H1 (cell line): ENCODE data around the gene LANCL3.

Source experiments
- CTCF ChIP-seq, 3 experiments: IDR thresholded peaks; 1 replicate in 2 of 3; 2 replicates in 1 of 3; pipeline versions ENCODE4 v1.5.1 to v1.6.1; 2011; ENCODE audit warnings: low read length in 3 of 3, mild to moderate bottlenecking in 3 of 3, inconsistent platforms in 2 of 3, low read depth in 1 of 3, moderate library complexity in 1 of 3; ENCODE audit not compliant: insufficient read depth in 1 of 3; ENCODE audit errors: control extremely low read depth in 1 of 3
- EP300 ChIP-seq, 2 experiments: IDR thresholded peaks; 1 replicate in 1 of 2; 2 replicates in 1 of 2; pipeline ENCODE4 v1.6.1; 2011 to 2012; ENCODE audit warnings: low read depth in 2 of 2, low read length in 2 of 2, mild to moderate bottlenecking in 2 of 2, borderline replicate concordance in 1 of 2, inconsistent platforms in 1 of 2, moderate library complexity in 1 of 2
- FOSL1 ChIP-seq: IDR thresholded peaks from 2 replicates; pipeline ENCODE4 v1.6.1; 2011; ENCODE audit warnings: mild to moderate bottlenecking, low read depth, low read length, moderate library complexity; ENCODE audit not compliant: insufficient read depth
- KDM5A ChIP-seq: fragments of 200-600 bp; IDR thresholded peaks from 2 replicates; pipeline ENCODE4 v1.7.1; 2012; ENCODE audit warnings: mild to moderate bottlenecking, low read length, inconsistent platforms, mixed read lengths
- MAFK ChIP-seq: IDR thresholded peaks from 2 replicates; pipeline ENCODE4 v1.6.1; 2012; ENCODE audit warnings: low read depth, mild to moderate bottlenecking, improper control_type of control experiment, low read length
- PHF8 ChIP-seq: fragments of 200-600 bp; sonication (generic); conservative IDR thresholded peaks from 2 replicates; pipeline ENCODE4 v1.7.1; 2012; ENCODE audit warnings: low read depth, mild to moderate bottlenecking, inconsistent platforms, low read length, moderate library complexity
- SP1 ChIP-seq: IDR thresholded peaks from 2 replicates; pipeline ENCODE4 v1.6.1; 2011; ENCODE audit warnings: low read depth, low read length
- SRF ChIP-seq: IDR thresholded peaks from 2 replicates; pipeline ENCODE4 v1.6.1; 2011; ENCODE audit warnings: mild to moderate bottlenecking, low read depth, low read length, moderate library complexity
- SUZ12 ChIP-seq: fragments of 200-600 bp; sonication (generic); IDR thresholded peaks from 2 replicates; pipeline ENCODE4 v1.6.1; 2012; ENCODE audit warnings: mild to moderate bottlenecking, inconsistent platforms, low read length, moderate library complexity, mixed read lengths
- TAF1 ChIP-seq: IDR thresholded peaks from 2 replicates; pipeline ENCODE4 v1.6.1; 2011; ENCODE audit warnings: mild to moderate bottlenecking, low read depth, low read length
- TEAD4 ChIP-seq: IDR thresholded peaks from 2 replicates; pipeline ENCODE4 v1.6.1; 2012; ENCODE audit warnings: low read depth, low read length, inconsistent platforms, mixed read lengths

GRCh38 chrX:37662181-37662580 is 90.7 kb downstream of the LANCL3 start:
- TF ChIP-seq TAF1 (no peak), SRF (no peak), EP300 (IDR thresholded peaks at IDR 0.05; ENCODE audit: borderline replicate concordance in 1 of 2, low read depth in 2 of 2, low read length in 2 of 2) (no peak), CTCF (IDR thresholded peaks at IDR 0.05; ENCODE audit: control extremely low read depth in 1 of 3, insufficient read depth in 1 of 3, low read depth in 1 of 3, low read length in 3 of 3) (no peak), MAFK (no peak), SUZ12 (no peak), PHF8 (no peak), KDM5A (no peak), TEAD4 (no peak), FOSL1 (no peak), SP1 (no peak)
